Mesenchymal stem cell (in vitro differentiated cells and primary cell): Measurements from ENCODE around the gene HORMAD2.
A peak's percentile ranks its signal among the peaks of the same experiment; 100 is the strongest.

ENCODE experiments used
- DNase-seq: peaks from one replicate; pipeline ENCODE4 v3.0.0-alpha.2; 2013
- H2AFZ ChIP-seq: one replicate; pipeline ENCODE4 v1.6.1; 2013; ENCODE audit warnings: low read depth, mild to moderate bottlenecking, control low read depth, inconsistent platforms, low read length, moderate library complexity
- H2AK5ac ChIP-seq: 2 replicates; pipeline ENCODE4 v1.6.1; 2013; ENCODE audit warnings: low read length, moderate library complexity, mild to moderate bottlenecking, inconsistent platforms; ENCODE audit not compliant: severe bottlenecking
- H2BK120ac ChIP-seq: one replicate; pipeline ENCODE4 v1.6.1; 2013; ENCODE audit warnings: low read depth, mild to moderate bottlenecking, inconsistent platforms, low read length, moderate library complexity
- H2BK12ac ChIP-seq, 2 experiments: one replicate each; pipeline ENCODE4 v1.6.1; 2013; ENCODE audit warnings: inconsistent platforms in 2 of 2, low read length in 2 of 2, mild to moderate bottlenecking in 2 of 2, moderate library complexity in 2 of 2, control low read depth in 1 of 2
- H2BK15ac ChIP-seq: one replicate; pipeline ENCODE4 v1.6.1; 2013; ENCODE audit warnings: mild to moderate bottlenecking, low read depth, inconsistent platforms; ENCODE audit not compliant: poor library complexity, severe bottlenecking
- H2BK5ac ChIP-seq: 2 replicates; pipeline ENCODE4 v1.6.1; 2013; ENCODE audit warnings: low read depth, mild to moderate bottlenecking, low read length, control low read depth, inconsistent platforms; ENCODE audit not compliant: poor library complexity, severe bottlenecking
- H3K14ac ChIP-seq, 2 experiments: one replicate each; pipeline ENCODE4 v1.6.1; 2013; ENCODE audit warnings: inconsistent platforms in 2 of 2, low read length in 2 of 2, control low read depth in 1 of 2, mild to moderate bottlenecking in 1 of 2, moderate library complexity in 1 of 2
- H3K18ac ChIP-seq, 2 experiments: one replicate each; pipeline ENCODE4 v1.6.1; 2013; ENCODE audit warnings: inconsistent platforms in 2 of 2, low read length in 2 of 2, control low read depth in 1 of 2, low read depth in 1 of 2, mild to moderate bottlenecking in 1 of 2
- H3K23ac ChIP-seq, 2 experiments: one replicate each; pipeline ENCODE4 v1.6.1; 2013; ENCODE audit warnings: inconsistent platforms in 2 of 2, low read length in 2 of 2, mild to moderate bottlenecking in 2 of 2, moderate library complexity in 2 of 2, control low read depth in 1 of 2
- H3K27ac ChIP-seq: 2 replicates; pipeline ENCODE4 v1.5.1; 2013; ENCODE audit warnings: mild to moderate bottlenecking, moderate library complexity, low read length, control low read depth, inconsistent platforms; ENCODE audit not compliant: poor library complexity, severe bottlenecking
- H3K27me3 ChIP-seq, 2 experiments: 2 replicates each; pipeline versions ENCODE4 v1.6.1 to v1.7.0; 2013; ENCODE audit warnings: low read length in 2 of 2, mild to moderate bottlenecking in 2 of 2, moderate library complexity in 2 of 2, control low read depth in 1 of 2, inconsistent platforms in 1 of 2; ENCODE audit not compliant: control insufficient read depth in 1 of 2, insufficient read depth in 1 of 2
- H3K36me3 ChIP-seq, 2 experiments: 2 replicates each; pipeline versions ENCODE4 v1.6.1 to v1.7.0; 2013; ENCODE audit warnings: low read length in 2 of 2, control low read depth in 1 of 2, inconsistent platforms in 1 of 2, low read depth in 1 of 2, mild to moderate bottlenecking in 1 of 2; ENCODE audit not compliant: insufficient read depth in 2 of 2, control insufficient read depth in 1 of 2
- H3K4ac ChIP-seq, 2 experiments: one replicate each; pipeline ENCODE4 v1.6.1; 2013; ENCODE audit warnings: inconsistent platforms in 2 of 2, low read length in 2 of 2, mild to moderate bottlenecking in 2 of 2, moderate library complexity in 2 of 2, control low read depth in 1 of 2, low read depth in 1 of 2
- H3K4me1 ChIP-seq: 2 replicates; pipeline ENCODE4 v1.6.1; 2013; ENCODE audit warnings: low read depth, low read length, control low read depth; ENCODE audit not compliant: control insufficient read depth, insufficient read depth
- H3K4me2 ChIP-seq: 2 replicates; pipeline ENCODE4 v1.6.1; 2013; ENCODE audit warnings: low read length, mild to moderate bottlenecking, inconsistent platforms; ENCODE audit not compliant: poor library complexity, severe bottlenecking
- H3K4me3 ChIP-seq, 2 experiments: 2 replicates each; pipeline versions ENCODE4 v1.5.1 to v1.7.0; 2013; ENCODE audit warnings: low read length in 2 of 2, mild to moderate bottlenecking in 2 of 2, control low read depth in 1 of 2, low read depth in 1 of 2; ENCODE audit not compliant: insufficient read depth in 1 of 2
- H3K79me1 ChIP-seq: replicated peaks from 2 replicates; pipeline ENCODE4 v1.6.1; 2013; ENCODE audit warnings: mild to moderate bottlenecking, control low read depth, low read length, inconsistent platforms; ENCODE audit not compliant: poor library complexity, severe bottlenecking
- H3K9ac ChIP-seq: 2 replicates; pipeline ENCODE4 v1.7.0; 2013; ENCODE audit warnings: mild to moderate bottlenecking, low read length, moderate library complexity
- H3K9me3 ChIP-seq: 2 replicates; pipeline ENCODE4 v1.7.0; 2013; ENCODE audit warnings: mild to moderate bottlenecking, low read length; ENCODE audit not compliant: control insufficient read depth
- H4K8ac ChIP-seq: one replicate; pipeline ENCODE4 v1.6.1; 2013; ENCODE audit warnings: inconsistent platforms, mild to moderate bottlenecking, low read length, moderate library complexity
- H4K91ac ChIP-seq: one replicate; pipeline ENCODE4 v1.6.1; 2013; ENCODE audit warnings: mild to moderate bottlenecking, low read length, inconsistent platforms
- WGBS: methylation state at CpG from one replicate; pipeline ENCODE4 v1.1.7; 2013; ENCODE audit warnings: mixed read lengths; 5-methylcytosine and 5-hydroxymethylcytosine counted together

The HORMAD2 gene

DNA sequence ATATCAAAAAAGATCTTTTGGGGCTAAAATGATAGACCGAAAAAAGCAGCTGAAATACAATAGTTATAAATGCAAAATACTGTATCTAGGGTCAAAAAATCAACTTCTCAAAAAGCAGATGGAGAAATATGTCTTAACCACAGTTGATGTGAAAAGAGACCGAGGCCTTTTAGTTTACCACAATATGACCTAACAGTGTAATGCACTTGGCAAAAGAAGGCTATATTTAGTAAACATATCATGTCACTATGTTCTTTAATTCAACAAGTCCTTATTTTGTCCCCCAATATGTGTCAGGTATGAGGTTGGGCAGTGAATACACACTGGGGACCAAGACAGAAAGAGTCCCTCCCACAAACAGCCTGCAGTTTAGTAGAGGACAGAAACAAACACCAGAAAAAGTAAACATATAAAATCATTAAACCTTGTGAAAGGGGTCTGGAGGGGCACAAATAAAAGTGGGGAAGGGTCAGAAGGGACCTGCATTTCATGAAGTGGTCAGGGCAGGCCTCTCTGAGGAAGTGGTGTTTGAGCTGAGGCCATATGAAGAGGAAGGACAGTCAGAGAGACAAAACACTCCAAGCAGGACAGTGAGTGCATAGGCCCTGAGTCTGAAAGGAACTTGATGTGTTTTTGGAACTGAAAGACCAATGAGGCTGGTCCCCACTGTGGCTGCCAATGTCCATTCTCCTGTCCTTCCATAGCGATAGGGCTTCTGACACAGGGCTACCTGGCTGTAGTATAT lies 112.9 kb downstream of the HORMAD2 start:
- Histone ChIP-seq H2BK120ac (peak overlapping the region; percentile 29), H3K18ac (peak overlapping the region; percentile 73 to 75), H3K27me3 (no peaks in the 10 kb centered on the region), H3K4me2 (no peak overlapping the region), H3K4ac (peak overlapping the region in 1 of 2 experiments; percentile 24), H3K79me1 (no peaks in the 10 kb centered on the region), H3K23ac (peak overlapping the region in 1 of 2 experiments; percentile 53), H4K8ac (peak overlapping the region; percentile 71), H2AK5ac (peak overlapping the region; percentile 100), H3K4me3 (no peak overlapping the region), H3K4me1 (peaks cover 8% of the 10 kb centered on the region), H3K14ac (no peak overlapping the region), H2BK15ac (peak overlapping the region; percentile 60), H2AFZ (no peak overlapping the region), H2BK5ac (peak overlapping the region; percentile 58), H4K91ac (peak overlapping the region; percentile 25), H3K36me3 (no peaks in the 10 kb centered on the region), H3K9me3 (no peaks in the 10 kb centered on the region), H2BK12ac (peak overlapping the region; percentile 69 to 98), H3K9ac (no peak overlapping the region), H3K27ac (no peak overlapping the region)
- 100% methylated on average over 1 of the region's 3 CpGs for WGBS
- peak; percentile 45 for DNase-seq

- peak overlapping the region; percentile 8 for H4K91ac ChIP-seq
- peak overlapping the region; percentile 91 for H3K9ac ChIP-seq
- H4K8ac ChIP-seq = no peak overlapping the region
- H3K14ac ChIP-seq = no peak overlapping the region
- H3K79me1 ChIP-seq = no peaks in the 10 kb centered on the region
- no peak overlapping the region for H3K23ac ChIP-seq
- H2BK120ac ChIP-seq = no peak overlapping the region
- H3K27ac ChIP-seq = peak overlapping the region; percentile 99
- no peak overlapping the region for H3K4me2 ChIP-seq
- no peak overlapping the region for H2AFZ ChIP-seq
- H2AK5ac ChIP-seq = peak overlapping the region; percentile 91
- H3K27me3 ChIP-seq = no peaks in the 10 kb centered on the region
- 0% methylated on average over 3 of the region's 5 CpGs for WGBS
- H2BK12ac ChIP-seq = peak overlapping the region in 1 of 2 experiments; percentile 95
- no peak overlapping the region for H2BK15ac ChIP-seq
- DNase-seq = peak; percentile 100
- H3K4me1 ChIP-seq = peaks cover 9% of the 10 kb centered on the region
- peak overlapping the region; percentile 34 to 89 for H3K18ac ChIP-seq
- H2BK5ac ChIP-seq = peak overlapping the region; percentile 90
- H3K4ac ChIP-seq = peak overlapping the region; percentile 15 to 87
- no peaks in the 10 kb centered on the region for H3K36me3 ChIP-seq
- H3K4me3 ChIP-seq = peak overlapping the region in 1 of 2 experiments; percentile 62
- H3K9me3 ChIP-seq = no peaks in the 10 kb centered on the region
Measured at GRCh38 chr22:30195245-30196140, 115.2 kb downstream of the HORMAD2 start.

DNA sequence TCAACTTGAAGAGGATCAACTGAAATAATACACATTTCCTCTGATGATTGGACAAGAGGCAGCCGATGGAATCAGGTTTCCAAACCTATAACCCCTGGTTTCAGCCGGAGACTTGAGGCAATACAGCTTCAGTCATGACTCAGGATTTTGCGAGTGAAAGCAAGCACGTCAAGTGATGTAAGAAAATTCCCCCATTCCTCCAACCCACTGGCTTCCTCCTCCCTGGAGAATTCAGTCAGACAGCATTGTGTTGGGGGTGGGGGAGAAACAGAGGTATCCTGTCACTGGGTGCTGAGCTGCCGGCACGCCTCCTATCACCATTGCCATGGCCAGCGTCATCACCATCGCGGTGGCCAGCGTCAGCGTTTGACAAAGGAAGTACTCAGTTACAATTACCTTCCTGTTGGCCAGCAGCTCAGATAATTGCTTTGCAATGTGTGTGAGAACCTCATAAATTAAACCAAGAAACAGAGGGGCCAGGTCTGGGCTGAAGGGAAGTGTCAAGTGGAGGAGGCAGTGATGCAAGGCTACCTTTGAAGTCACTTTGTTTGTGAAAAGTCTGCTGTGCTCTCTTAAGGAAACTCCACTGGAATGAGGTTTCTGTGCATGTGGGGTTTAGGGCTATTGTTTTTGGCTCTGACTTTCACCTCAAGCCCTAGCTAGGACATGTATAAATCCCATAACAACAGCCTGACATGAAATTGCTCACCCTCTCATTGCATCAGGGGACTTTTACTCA lies 116.0 kb downstream of the HORMAD2 start:
- H3K36me3 ChIP-seq = no peaks in the 10 kb centered on the region
- H3K4me2 ChIP-seq = peak overlapping the region; percentile 36
- peak overlapping the region; percentile 57 to 89 for H3K4ac ChIP-seq
- no peak overlapping the region for H3K23ac ChIP-seq
- H3K18ac ChIP-seq = peak overlapping the region; percentile 73 to 93
- peak overlapping the region; percentile 80 to 95 for H2BK12ac ChIP-seq
- no peak overlapping the region for H2BK15ac ChIP-seq
- H3K79me1 ChIP-seq = no peaks in the 10 kb centered on the region
- H2AK5ac ChIP-seq = peak overlapping the region; percentile 65
- peak overlapping the region; percentile 99 for H3K27ac ChIP-seq
- peak overlapping the region; percentile 90 for H4K91ac ChIP-seq
- no peak overlapping the region for H3K14ac ChIP-seq
- no peaks in the 10 kb centered on the region for H3K9me3 ChIP-seq
- peaks cover 9% of the 10 kb centered on the region for H3K4me1 ChIP-seq
- no peaks in the 10 kb centered on the region for H3K27me3 ChIP-seq
- peak; percentile 99 for DNase-seq
- peak overlapping the region in 1 of 2 experiments; percentile 62 for H3K4me3 ChIP-seq
- H2BK120ac ChIP-seq = no peak overlapping the region
- H2BK5ac ChIP-seq = peak overlapping the region; percentile 94
- whole genome bisulfite sequencing = 4% methylated on average over 7 of the region's 11 CpGs
- no peak overlapping the region for H2AFZ ChIP-seq
- peak overlapping the region; percentile 59 for H4K8ac ChIP-seq
- peak overlapping the region; percentile 91 for H3K9ac ChIP-seq
